ENCODE data around the gene TCEANC2. TPM values are rescaled to one million over a fixed set of nuclear protein-coding genes. Genes with fewer than 3 reads are reported as not detected.
A peak's percentile ranks its signal among the peaks of the same experiment; 100 is the strongest.

Gene TCEANC2
- total RNA-seq, 1 donor from 2014 or later, result 5.3 TPM

DNA sequence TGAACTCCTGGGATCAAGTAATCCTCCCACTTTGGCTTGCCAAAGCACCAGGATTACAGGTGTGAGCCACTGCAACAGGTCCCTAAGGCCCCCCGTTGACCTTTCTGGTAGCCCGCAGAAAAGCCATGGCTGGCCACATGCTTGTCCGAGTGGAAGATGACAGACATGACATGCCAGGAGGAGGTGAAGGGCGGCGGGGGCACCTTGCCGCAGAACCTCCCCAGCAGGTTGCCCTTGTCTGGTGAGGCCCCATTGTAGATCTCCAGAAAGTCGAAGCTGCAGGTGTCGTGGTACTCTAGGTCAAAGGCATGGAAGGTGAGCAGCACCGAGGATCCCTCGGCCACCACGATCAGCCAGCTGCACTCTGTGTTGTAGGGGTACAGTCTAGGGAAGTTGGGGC is 91.0 kb downstream of the TCEANC2 start:
- ATAC-seq (ENCODE audit: poor library complexity) (no peak), DNase-seq (no peak)
- intact Hi-C loops (cut with DNase I), result no loop called here

DNA sequence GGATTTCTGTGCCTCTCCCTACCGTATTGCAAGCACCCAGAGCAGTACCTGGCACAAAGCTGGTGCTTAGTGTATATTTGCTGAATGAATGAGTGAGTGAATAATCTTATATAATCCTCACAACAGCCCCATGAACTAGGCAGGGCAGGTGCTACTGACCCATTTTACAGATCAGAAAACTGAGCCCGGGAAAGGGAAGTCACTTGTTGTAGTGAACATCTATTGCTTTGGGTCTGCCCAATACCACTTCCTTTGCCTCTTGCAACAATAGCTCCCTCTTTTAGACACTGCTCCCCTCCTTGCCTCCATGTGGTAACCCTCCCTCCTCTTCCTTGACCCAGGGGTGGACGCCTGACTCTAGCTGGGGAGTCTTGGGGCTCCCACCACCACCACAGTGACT is 96.3 kb downstream of the TCEANC2 start:
- ATAC-seq (ENCODE audit: poor library complexity) (no peak), DNase-seq (no peak)
- intact Hi-C loops (cut with DNase I), result no loop called here

DNA sequence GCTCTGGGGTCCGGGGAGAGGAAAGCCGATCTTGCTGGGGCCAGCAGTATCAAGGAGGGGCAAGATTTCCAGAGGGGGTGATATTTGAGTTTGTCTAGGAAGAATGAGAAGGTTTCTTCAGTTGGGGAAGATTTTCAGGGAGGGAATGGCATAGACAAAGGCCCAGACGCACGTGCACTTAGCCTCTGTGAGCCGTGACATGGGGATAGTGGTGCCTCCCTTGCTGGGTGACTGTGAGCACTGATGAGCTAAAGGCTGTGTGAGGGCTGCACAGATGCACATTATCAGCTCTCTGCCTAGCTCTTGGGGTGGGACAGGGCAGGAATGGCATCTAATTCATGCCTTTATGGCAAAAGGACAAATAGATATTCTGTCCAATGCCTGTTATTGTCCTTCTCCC is 97.6 kb downstream of the TCEANC2 start:
- ATAC-seq (ENCODE audit: poor library complexity) (no peak), DNase-seq (no peak)
- intact Hi-C loops (cut with DNase I), result no loop called here

DNA sequence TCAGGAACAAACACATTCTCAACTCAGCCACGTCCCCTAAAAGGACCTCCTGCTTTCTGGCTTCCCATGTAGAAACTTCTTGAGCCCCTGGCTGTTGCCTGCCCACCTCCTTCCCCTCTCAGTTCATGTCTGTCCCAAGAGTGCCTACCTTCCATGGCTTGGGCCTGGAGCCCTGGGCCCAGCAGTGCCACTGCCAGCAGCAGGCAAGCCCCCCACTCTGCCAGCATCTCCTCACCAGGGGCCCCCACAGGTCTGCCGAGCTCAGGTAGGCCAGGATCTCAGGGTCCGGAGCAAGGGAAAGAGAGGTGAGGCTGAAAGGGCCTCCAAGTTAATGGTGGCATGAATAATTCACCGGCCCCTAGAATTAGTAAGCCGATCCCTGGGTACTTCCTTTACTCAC is 99.3 kb downstream of the TCEANC2 start, which contains the start of gene CDCP2:
Gene CDCP2, minus strand, starts transcription at position 305 of the 400 bp plus-strand sequence. Its CDS starts 78 bp downstream, at position 227.
- intact Hi-C loops (cut with DNase I), result no loop called here
- DNase-seq (no peak), ATAC-seq (ENCODE audit: poor library complexity) (no peak)

DNA sequence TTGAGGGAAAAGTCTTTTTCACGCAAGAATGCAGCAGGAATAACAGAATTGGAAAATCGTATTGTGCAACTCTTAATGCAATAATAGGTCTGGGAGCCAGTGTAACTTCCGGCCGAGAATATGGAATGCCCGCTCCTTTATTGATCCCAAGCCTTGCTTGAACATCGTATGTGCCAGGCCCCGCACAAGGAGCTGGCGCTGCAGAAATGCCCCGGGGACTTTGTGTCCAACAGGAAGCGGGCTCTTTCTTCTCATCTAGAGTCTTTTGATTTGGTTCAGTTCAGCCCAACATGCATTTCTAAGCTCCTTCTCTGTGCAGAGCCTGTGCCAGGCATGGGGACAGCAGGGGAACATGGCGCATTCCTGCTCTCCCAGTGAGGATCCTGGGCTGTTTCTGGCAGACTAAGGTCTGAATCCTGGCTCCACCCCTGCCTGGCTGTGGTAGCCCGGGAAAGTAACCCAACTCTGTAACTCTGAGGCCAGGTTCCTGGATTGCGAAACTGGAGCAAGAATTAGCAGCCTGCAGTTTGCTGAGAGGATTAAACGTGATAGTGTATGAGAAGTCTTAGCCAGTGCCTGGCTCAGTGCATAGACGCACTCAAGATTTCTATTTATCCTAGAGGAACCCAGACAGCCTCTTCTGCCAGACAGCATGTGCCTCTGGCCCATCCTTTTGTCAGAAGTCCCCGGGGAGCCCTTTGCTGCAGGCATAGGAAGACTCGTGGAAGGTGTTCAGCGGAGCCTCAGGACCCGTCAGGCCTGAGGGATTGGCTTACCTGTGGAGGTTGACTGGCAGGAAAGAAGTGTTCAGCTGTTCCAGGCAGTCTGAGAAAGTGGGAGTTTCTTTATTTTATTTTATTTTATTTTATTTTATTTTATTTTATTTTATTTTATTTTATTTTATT is 100.4 kb downstream of the TCEANC2 start:
- DNase-seq (peak; percentile 78), ATAC-seq (ENCODE audit: poor library complexity) (peak; percentile 91)
- intact Hi-C loops (cut with DNase I), result no loop called here

Small RNA genes lying within 50 kb of the gene (microRNA-seq; reads per million reads assigned to microRNA genes)
- 2.3 reads per million for gene MIR4781

Other genes with a start within 250 kb of the TCEANC2 start
- 5.6 TPM for gene NDC1, start 215.3 kb upstream of the TCEANC2 start, total RNA-seq
- gene YIPF1, start 163.8 kb upstream of the TCEANC2 start, total RNA-seq, result 13.6 TPM
- not detected for gene DIO1, start 159.4 kb upstream of the TCEANC2 start, total RNA-seq
- 9.9 TPM for gene IFT25, start 107.9 kb upstream of the TCEANC2 start, total RNA-seq
- gene LRRC42, start 107.3 kb upstream of the TCEANC2 start, total RNA-seq, result 12.0 TPM
- not detected for gene LDLRAD1, start 35.4 kb upstream of the TCEANC2 start, total RNA-seq
- 310 TPM for gene TMEM59, start 404 bp upstream of the TCEANC2 start, total RNA-seq
- gene CDCP2, start 99.4 kb downstream of the TCEANC2 start, total RNA-seq, result not detected
- 4.8 TPM for gene CYB5RL, start 146.4 kb downstream of the TCEANC2 start, total RNA-seq
- gene MRPL37, start 146.6 kb downstream of the TCEANC2 start, total RNA-seq, result 78.6 TPM